HCT116 (cell line): ENCODE measurements around the gene GRIK4. TPM values are rescaled to one million over a fixed set of nuclear protein-coding genes. Genes with fewer than 3 reads are reported as not detected.

ENCODE experiments used
- ATAC-seq: fragments of 200-7000 bp; cut with Tn5 transposase; 2 replicates; pipeline ENCODE4 v1.9.1; 2020; ENCODE audit warnings: mild to moderate bottlenecking, moderate library complexity
- BruUV-seq: library from RNA; stranded (reverse); fragments of 400-500 nt; replicated peaks from 2 replicates; lab custom pipeline; 2021; lab: Mats Ljungman, UMichigan
- CTCF ChIA-PET: fragments of 300-600 bp; sonication (Branson Sonifier 250); formaldehyde crosslinking; loops from one replicate; lab custom pipeline; 2021; ENCODE audit warnings: antibody characterized with exemption; lab: Charles Lee
- POLR2A ChIA-PET: fragments of 300-600, 350-600 bp; sonication (Branson Sonifier 250); formaldehyde crosslinking; loops from one replicate; lab custom pipeline; 2021; ENCODE audit warnings: antibody characterized with exemption; lab: Charles Lee
- RAD21 ChIA-PET, 2 experiments: fragments of 300-600 bp; sonication (Branson Sonifier 250); formaldehyde crosslinking; loops; one replicate each; lab custom pipeline; 2023; ENCODE audit warnings: low total read pairs in 2 of 2; ENCODE audit not compliant: uncharacterized antibody in 2 of 2, unreplicated experiment in 2 of 2, low non-redundant PET in 1 of 2; lab: Charles Lee
- DNase-seq: peaks from one replicate; pipeline ENCODE4 v3.0.0-alpha.2; 2010; ENCODE audit warnings: low read depth, low spot score
- H2AFZ ChIP-seq: fragments of 200-600 bp; shearing (Covaris generic), sonication (generic); 2 replicates; pipeline ENCODE4 v1.6.1; 2017; ENCODE audit warnings: low read depth, mixed run types, mixed read lengths, antibody characterized with exemption, low read length; ENCODE audit not compliant: poor library complexity, severe bottlenecking
- H3K27ac ChIP-seq: 2 replicates; pipeline ENCODE4 v1.5.1; 2012; ENCODE audit warnings: low read depth, low read length
- H3K27me3 ChIP-seq: fragments of 200-600 bp; sonication (generic); 2 replicates; pipeline ENCODE4 v1.6.1; 2016; ENCODE audit warnings: mixed run types, low read length, mixed read lengths; ENCODE audit not compliant: insufficient read depth
- H3K36me3 ChIP-seq, 2 experiments: fragments of 200-500 bp in 1 of 2; fragments of 200-600 bp in 1 of 2; sonication (Bioruptor generic) in 1 of 2; sonication (generic) in 1 of 2; 2 replicates each; pipeline versions ENCODE4 v1.5.1 to v1.6.1; 2014 to 2016; ENCODE audit warnings: low read length in 2 of 2, inconsistent platforms in 1 of 2, mixed read lengths in 1 of 2, mixed run types in 1 of 2; ENCODE audit not compliant: insufficient read depth in 2 of 2, control insufficient read depth in 1 of 2
- H3K4me1 ChIP-seq, 2 experiments: fragments of 200-600 bp in 1 of 2; sonication (generic) in 1 of 2; 2 replicates each; pipeline versions ENCODE4 v1.5.1 to v1.6.1; 2012 to 2017; ENCODE audit warnings: low read length in 2 of 2, inconsistent platforms in 1 of 2, mild to moderate bottlenecking in 1 of 2, mixed read lengths in 1 of 2, mixed run types in 1 of 2, moderate library complexity in 1 of 2; ENCODE audit not compliant: insufficient read depth in 2 of 2, control insufficient read depth in 1 of 2
- H3K4me2 ChIP-seq: fragments of 200-600 bp; sonication (generic); 2 replicates; pipeline ENCODE4 v1.6.1; 2017; ENCODE audit warnings: mixed run types, low read length, mixed read lengths
- H3K4me3 ChIP-seq, 2 experiments: fragments of 200-600 bp in 1 of 2; sonication (generic) in 1 of 2; replicated peaks in 1 of 2; 2 replicates each; pipeline ENCODE4 v1.5.1; 2011 to 2016; ENCODE audit warnings: low read length in 2 of 2, control low read depth in 1 of 2, low read depth in 1 of 2, mild to moderate bottlenecking in 1 of 2, mixed read lengths in 1 of 2, mixed run types in 1 of 2
- H3K79me2 ChIP-seq: fragments of 200-600 bp; sonication (generic); 2 replicates; pipeline ENCODE4 v1.6.1; 2017; ENCODE audit warnings: mild to moderate bottlenecking, mixed run types, low read length, moderate library complexity, mixed read lengths; ENCODE audit not compliant: insufficient read depth
- H3K9ac ChIP-seq: fragments of 200-600 bp; sonication (generic); 2 replicates; pipeline ENCODE4 v1.6.1; 2016; ENCODE audit warnings: low read length, mixed read lengths
- H3K9me2 ChIP-seq: fragments of 200-600 bp; sonication (generic), shearing (Covaris generic); 2 replicates; pipeline ENCODE4 v1.6.1; 2017; ENCODE audit warnings: mixed run types, mild to moderate bottlenecking, moderate library complexity; ENCODE audit not compliant: insufficient read depth
- H3K9me3 ChIP-seq, 2 experiments: fragments of 200-500 bp in 1 of 2; fragments of 200-600 bp in 1 of 2; sonication (Bioruptor generic) in 1 of 2; sonication (generic) in 1 of 2; 2 replicates each; pipeline ENCODE4 v1.6.1; 2014 to 2017; ENCODE audit warnings: low read length in 2 of 2, mixed read lengths in 2 of 2, inconsistent platforms in 1 of 2, low read depth in 1 of 2, mild to moderate bottlenecking in 1 of 2, mixed run types in 1 of 2, moderate library complexity in 1 of 2; ENCODE audit not compliant: control insufficient read depth in 1 of 2, insufficient read depth in 1 of 2
- H4K20me1 ChIP-seq: fragments of 200-600 bp; sonication (generic), shearing (Covaris generic); 2 replicates; pipeline ENCODE4 v1.6.1; 2017; ENCODE audit warnings: mixed run types, mild to moderate bottlenecking, moderate library complexity; ENCODE audit not compliant: insufficient read depth
- CTCF ChIP-seq, 3 experiments: fragments of 200-600 bp in 1 of 3; sonication (generic) in 1 of 3; IDR thresholded peaks in 2 of 3; conservative IDR thresholded peaks in 1 of 3; 2 replicates each; pipeline ENCODE4 v1.5.1; 2012 to 2017; ENCODE audit warnings: low read depth in 2 of 3, low read length in 2 of 3, antibody characterized with exemption in 1 of 3, borderline replicate concordance in 1 of 3, control low read depth in 1 of 3, mild to moderate bottlenecking in 1 of 3, mixed read lengths in 1 of 3, mixed run types in 1 of 3, moderate library complexity in 1 of 3; ENCODE audit not compliant: insufficient read depth in 1 of 3
- EGR1 ChIP-seq: IDR thresholded peaks from 2 replicates; pipeline ENCODE4 v1.6.1; 2012; ENCODE audit warnings: low read depth
- REST ChIP-seq: IDR thresholded peaks from 2 replicates; pipeline ENCODE4 v1.6.1; 2012; ENCODE audit warnings: low read depth
- SRF ChIP-seq: IDR thresholded peaks from 2 replicates; pipeline ENCODE4 v1.6.1; 2012; ENCODE audit warnings: low read depth
- intact Hi-C: fragments of 100-400 bp; cut with micrococcal nuclease; formaldehyde crosslinking; loops from 2 replicates; pipeline ENCODE4 v1.10.0; 2022
- total RNA-seq: library from RNA; stranded (reverse); gene quantifications from one replicate; pipeline ENCODE4 v1.2.1, GENCODE V29; 2021; ENCODE audit not compliant: unreplicated experiment
- TF ChIP-seq, protein P1 (sequence below): IDR thresholded peaks from 2 replicates; pipeline ENCODE4 v1.6.1; 2011; ENCODE audit warnings: mild to moderate bottlenecking, low read length, moderate library complexity; ENCODE audit not compliant: insufficient replicate concordance; ENCODE audit errors: extremely low read depth

Gene GRIK4
- total RNA-seq, 1 experiment from 2014 or later: 0.52 TPM

DNA sequence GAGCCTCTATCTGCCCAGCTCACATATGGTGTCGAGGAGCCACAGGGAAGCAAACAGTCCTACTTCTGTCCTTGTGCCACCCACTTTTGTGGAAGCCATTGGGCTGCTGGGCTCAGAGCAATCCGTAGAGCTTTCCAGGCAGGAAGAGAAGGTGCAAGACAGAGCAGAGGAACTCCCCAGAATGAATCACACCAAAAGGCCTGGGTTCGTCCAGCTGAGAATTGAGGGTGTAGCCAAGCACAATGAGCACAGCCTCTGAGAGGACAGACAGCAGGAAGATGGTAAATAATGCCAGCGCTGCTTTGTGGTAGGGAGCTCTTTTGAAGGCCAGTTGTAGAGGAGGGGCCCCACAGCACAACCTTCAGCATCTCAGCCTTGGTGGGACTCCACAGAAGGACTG is 237.8 kb downstream of the GRIK4 start:
- Histone ChIP-seq H3K79me2 (no peaks in the 10 kb centered on the region), H3K9me3 (no peaks in the 10 kb centered on the region), H3K36me3 (no peaks in the 10 kb centered on the region), H3K4me1 (0 out of 4 replicates have a peak, but pooled peaks cover 0 to 7% of the 10 kb centered on the region in 2 experiments), H3K4me3 (no peak overlapping the region), H4K20me1 (no peaks in the 10 kb centered on the region), H3K27me3 (peaks cover 24% of the 10 kb centered on the region), H3K9ac (no peak overlapping the region), H3K9me2 (no peaks in the 10 kb centered on the region), H2AFZ (no peak overlapping the region), H3K4me2 (no peak overlapping the region), H3K27ac (no peak overlapping the region)
- no peak for TF ChIP-seq CTCF (IDR thresholded peaks at IDR 0.05 in 2 of 3, conservative IDR thresholded peaks at IDR 0.05 in 1 of 3; ENCODE audit: borderline replicate concordance in 1 of 3, insufficient read depth in 1 of 3, low read depth in 2 of 3, low read length in 2 of 3)
- TF ChIP-seq REST: no peak
- TF ChIP-seq, protein P1, sequence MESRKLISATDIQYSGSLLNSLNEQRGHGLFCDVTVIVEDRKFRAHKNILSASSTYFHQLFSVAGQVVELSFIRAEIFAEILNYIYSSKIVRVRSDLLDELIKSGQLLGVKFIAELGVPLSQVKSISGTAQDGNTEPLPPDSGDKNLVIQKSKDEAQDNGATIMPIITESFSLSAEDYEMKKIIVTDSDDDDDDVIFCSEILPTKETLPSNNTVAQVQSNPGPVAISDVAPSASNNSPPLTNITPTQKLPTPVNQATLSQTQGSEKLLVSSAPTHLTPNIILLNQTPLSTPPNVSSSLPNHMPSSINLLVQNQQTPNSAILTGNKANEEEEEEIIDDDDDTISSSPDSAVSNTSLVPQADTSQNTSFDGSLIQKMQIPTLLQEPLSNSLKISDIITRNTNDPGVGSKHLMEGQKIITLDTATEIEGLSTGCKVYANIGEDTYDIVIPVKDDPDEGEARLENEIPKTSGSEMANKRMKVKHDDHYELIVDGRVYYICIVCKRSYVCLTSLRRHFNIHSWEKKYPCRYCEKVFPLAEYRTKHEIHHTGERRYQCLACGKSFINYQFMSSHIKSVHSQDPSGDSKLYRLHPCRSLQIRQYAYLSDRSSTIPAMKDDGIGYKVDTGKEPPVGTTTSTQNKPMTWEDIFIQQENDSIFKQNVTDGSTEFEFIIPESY: no peak
- no peak for TF ChIP-seq SRF
- no peak for TF ChIP-seq EGR1
- ATAC-seq (no peak), DNase-seq (no peak)
- no TSS peak for BruUV-seq
- intact Hi-C loops: no loop called here
- POLR2A ChIA-PET: no interaction called here
- CTCF ChIA-PET: no interaction called here
- RAD21 ChIA-PET: no interaction called here
